Measurements from ENCODE around the gene RAB31. TPM values are rescaled to one million over a fixed set of nuclear protein-coding genes. Genes with fewer than 3 reads are reported as not detected.

The RAB31 gene
- polyA plus RNA-seq, 1 donor from 2014 or later: 16.3 TPM

- no peaks in the 10 kb centered on the region for H3K36me3 ChIP-seq (ENCODE audit: insufficient read depth, low read length)
- H2AFZ ChIP-seq (ENCODE audit: low read depth, low read length): no peak overlapping the region
- no peaks in the 10 kb centered on the region for H3K9me3 ChIP-seq (ENCODE audit: low read length)
- no peak overlapping the region for H3K4me3 ChIP-seq (ENCODE audit: low read length)
- H3K27ac ChIP-seq (ENCODE audit: low read length): no peak overlapping the region
- H3K79me2 ChIP-seq (replicated peaks; ENCODE audit: insufficient read depth, low read length): peaks cover 5% of the 10 kb centered on the region
- no peak overlapping the region for H3K4me2 ChIP-seq (ENCODE audit: low read length)
- no peaks in the 10 kb centered on the region for H4K20me1 ChIP-seq (ENCODE audit: insufficient read depth)
- no peaks in the 10 kb centered on the region for H3F3A ChIP-seq (ENCODE audit: insufficient read depth, low read length, poor library complexity, severe bottlenecking)
- TF ChIP-seq POLR2AphosphoS5 (IDR thresholded peaks at IDR 0.05) (no peak), TAF1 (IDR thresholded peaks at IDR 0.05; ENCODE audit: low read depth) (no peak), REST (IDR thresholded peaks at IDR 0.05; ENCODE audit: borderline replicate concordance) (no peak), EP300 (conservative IDR thresholded peaks at IDR 0.05; ENCODE audit: poor library complexity, severe bottlenecking) (no peak), EZH2 (IDR thresholded peaks at IDR 0.05; ENCODE audit: borderline replicate concordance, insufficient read depth, low read length, poor library complexity, severe bottlenecking) (no peak), SMC3 (conservative IDR thresholded peaks at IDR 0.05; ENCODE audit: poor library complexity) (no peak), RAD21 (conservative IDR thresholded peaks at IDR 0.05) (no peak), MXI1 (conservative IDR thresholded peaks at IDR 0.05; ENCODE audit: poor library complexity, severe bottlenecking) (no peak), CTCF (IDR thresholded peaks at IDR 0.05; ENCODE audit: poor library complexity, severe bottlenecking) (no peak)
- H3K9me2 ChIP-seq (ENCODE audit: insufficient read depth, low read length): no peaks in the 10 kb centered on the region
- H3K27me3 ChIP-seq (ENCODE audit: insufficient read depth, low read depth, low read length): no peaks in the 10 kb centered on the region
- no peak overlapping the region for H3K9ac ChIP-seq (ENCODE audit: low read length)
These were observed 11.4 kb downstream of the RAB31 start for GRCh38 chr18:9719421-9719981.

GRCh38 chr18:9720327-9720726 is 12.2 kb downstream of the RAB31 start:
- Histone ChIP-seq H3F3A (ENCODE audit: insufficient read depth, low read length, poor library complexity, severe bottlenecking) (no peaks in the 10 kb centered on the region), H3K9me3 (ENCODE audit: low read length) (no peaks in the 10 kb centered on the region), H3K27ac (ENCODE audit: low read length) (no peak overlapping the region), H3K27me3 (ENCODE audit: insufficient read depth, low read depth, low read length) (no peaks in the 10 kb centered on the region), H3K4me2 (ENCODE audit: low read length) (no peak overlapping the region), H3K4me3 (ENCODE audit: low read length) (no peak overlapping the region), H3K79me2 (replicated peaks; ENCODE audit: insufficient read depth, low read length) (peaks cover 5% of the 10 kb centered on the region), H3K9ac (ENCODE audit: low read length) (no peak overlapping the region), H2AFZ (ENCODE audit: low read depth, low read length) (no peak overlapping the region), H3K9me2 (ENCODE audit: insufficient read depth, low read length) (no peaks in the 10 kb centered on the region), H4K20me1 (ENCODE audit: insufficient read depth) (no peaks in the 10 kb centered on the region), H3K36me3 (ENCODE audit: insufficient read depth, low read length) (no peaks in the 10 kb centered on the region)
- TF ChIP-seq EP300 (conservative IDR thresholded peaks at IDR 0.05; ENCODE audit: poor library complexity, severe bottlenecking) (no peak), TAF1 (IDR thresholded peaks at IDR 0.05; ENCODE audit: low read depth) (no peak), SMC3 (conservative IDR thresholded peaks at IDR 0.05; ENCODE audit: poor library complexity) (no peak), EZH2 (IDR thresholded peaks at IDR 0.05; ENCODE audit: borderline replicate concordance, insufficient read depth, low read length, poor library complexity, severe bottlenecking) (no peak), RAD21 (conservative IDR thresholded peaks at IDR 0.05) (no peak), MXI1 (conservative IDR thresholded peaks at IDR 0.05; ENCODE audit: poor library complexity, severe bottlenecking) (no peak), CTCF (IDR thresholded peaks at IDR 0.05; ENCODE audit: poor library complexity, severe bottlenecking) (no peak), POLR2AphosphoS5 (IDR thresholded peaks at IDR 0.05) (no peak), REST (IDR thresholded peaks at IDR 0.05; ENCODE audit: borderline replicate concordance) (no peak)

Measured in neural cell (in vitro differentiated cells).